ENCODE data around the gene OTOGL.
"Not testable (repeated sequence)": the region's sequence is repeated elsewhere in the genome, so short reads cannot be mapped to it uniquely, and the experiment has no call there.

Gene OTOGL

DNA sequence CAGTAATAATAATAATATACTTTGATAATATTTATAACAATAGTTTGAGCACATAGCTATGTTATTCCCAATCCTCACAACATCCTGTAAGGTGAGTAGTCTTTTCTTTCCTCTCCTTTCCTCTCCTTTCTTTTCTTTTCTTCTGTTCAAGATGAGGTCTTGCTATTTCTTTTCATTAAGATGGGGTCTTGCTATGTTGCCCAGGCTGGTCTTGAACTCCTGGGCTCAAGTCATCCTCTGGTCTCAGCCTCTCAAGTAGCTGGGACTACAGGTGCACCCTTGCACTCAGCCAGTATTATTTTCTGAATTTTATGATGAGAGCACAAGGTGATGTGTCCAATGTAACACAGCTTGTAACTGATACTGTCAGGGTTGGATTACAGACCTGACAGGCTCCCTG lies 134.6 kb downstream of the OTOGL start:
- no peak for DNase-seq

DNA sequence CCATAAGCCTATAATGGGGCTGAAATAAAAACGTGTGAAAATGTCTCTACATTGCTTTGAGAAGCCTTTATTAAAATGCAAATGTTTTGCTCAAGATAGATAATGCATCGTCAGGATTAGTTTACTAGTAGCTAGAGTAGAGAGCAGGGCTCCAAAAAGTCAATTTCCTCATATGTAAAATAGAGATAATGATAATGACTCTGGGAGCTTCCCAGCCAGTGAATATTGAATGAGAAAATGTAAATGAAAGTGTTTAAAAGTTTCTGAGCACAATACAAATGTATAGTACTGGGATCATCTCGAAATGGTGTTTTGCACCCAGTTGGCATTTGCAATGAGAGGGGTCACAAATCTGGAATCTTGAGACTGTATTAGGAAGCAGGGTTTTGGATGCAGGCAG lies 135.3 kb downstream of the OTOGL start:
- no peak for DNase-seq

- no peak for DNase-seq
These were observed 136.6 kb downstream of the OTOGL start for GRCh38 chr12:80235944-80236343.

GRCh38 chr12:80239867-80240266 lies 140.5 kb downstream of the OTOGL start:
- no peak for DNase-seq

- no peak for DNase-seq
These were observed 142.4 kb downstream of the OTOGL start for GRCh38 chr12:80241576-80242273.

DNA sequence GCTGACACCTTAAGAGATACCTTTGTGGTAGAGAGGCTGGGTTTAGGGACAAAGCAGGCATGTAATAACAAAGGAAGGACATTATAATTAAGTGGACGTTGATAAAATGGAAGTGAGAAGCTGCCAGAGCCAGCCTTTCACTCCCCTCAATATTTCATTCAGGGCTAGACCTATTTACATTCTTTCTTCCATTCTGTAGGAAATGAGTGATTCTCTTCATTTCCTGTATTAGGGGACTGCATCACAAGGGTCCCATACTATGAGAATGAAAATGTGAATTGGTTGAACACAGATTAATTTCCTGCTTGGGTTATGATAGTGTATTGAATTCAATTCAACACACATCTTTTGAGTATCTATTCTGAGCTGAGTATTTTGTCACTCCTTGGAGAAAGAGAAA lies 143.0 kb downstream of the OTOGL start:
- no peak for DNase-seq

DNA sequence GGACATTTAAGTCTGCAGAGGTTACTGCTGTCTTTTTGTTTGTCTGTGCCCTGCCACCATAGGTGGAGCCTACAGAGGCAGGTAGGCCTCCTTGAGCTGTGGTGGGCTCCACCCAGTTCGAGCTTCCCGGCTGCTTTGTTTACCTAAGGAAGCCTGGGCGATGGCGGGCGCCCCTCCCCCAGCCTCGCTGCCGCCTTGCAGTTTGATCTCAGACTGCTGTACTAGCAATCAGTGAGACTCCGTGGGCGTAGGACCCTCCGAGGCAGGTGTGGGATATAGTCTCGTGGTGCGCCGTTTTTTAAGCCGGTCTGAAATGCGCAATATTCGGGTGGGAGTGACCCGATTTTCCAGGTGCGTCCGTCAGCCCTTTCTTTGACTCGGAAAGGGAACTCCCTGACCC lies 150.2 kb downstream of the OTOGL start:
- not testable (repeated sequence) for DNase-seq

GRCh38 chr12:80257920-80258319 lies 158.6 kb downstream of the OTOGL start:
- no peak for DNase-seq

GRCh38 chr12:80260269-80260668 lies 160.9 kb downstream of the OTOGL start:
- DNase-seq = no peak

- DNase-seq = no peak
These were observed 162.1 kb downstream of the OTOGL start for GRCh38 chr12:80261403-80261802.

DNA sequence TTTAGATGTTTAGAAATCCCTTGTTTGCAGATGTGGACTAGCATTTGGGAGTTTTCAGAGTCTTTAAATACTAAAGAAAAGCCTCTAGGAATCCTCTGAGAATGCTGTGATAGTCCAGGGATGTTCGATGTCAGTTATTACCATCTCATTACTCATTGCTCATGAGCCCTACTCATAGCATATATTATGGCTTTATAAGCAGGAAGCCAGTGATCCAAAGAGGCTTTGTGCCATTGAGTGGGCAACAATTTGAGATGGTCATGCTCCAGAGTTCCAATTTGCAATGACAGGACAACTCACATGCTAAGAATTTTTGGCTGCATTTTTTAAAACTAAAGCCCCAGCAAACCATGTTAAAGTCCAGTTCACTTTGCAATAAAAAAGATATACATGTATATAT lies 163.0 kb downstream of the OTOGL start:
- DNase-seq = no peak

GRCh38 chr12:80262771-80263170 lies 163.4 kb downstream of the OTOGL start:
- no peak for DNase-seq

DNA sequence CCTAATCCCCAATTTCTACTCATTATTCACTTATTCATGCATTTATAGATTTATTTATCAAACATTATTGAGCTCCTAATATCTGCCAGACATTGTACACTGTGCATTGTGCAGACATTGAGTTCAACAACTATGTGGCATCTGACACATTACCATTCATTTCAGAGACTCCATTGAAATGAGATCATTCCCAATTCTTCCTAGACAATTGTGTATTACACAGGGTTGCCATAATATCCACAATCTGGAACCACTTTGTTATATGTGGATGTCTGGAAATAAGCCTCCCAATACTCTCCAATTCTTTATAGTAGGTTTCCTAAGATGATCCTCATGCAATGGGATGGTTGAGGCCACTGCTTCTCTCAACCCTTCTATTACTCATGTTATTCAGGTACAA lies 165.0 kb downstream of the OTOGL start:
- DNase-seq = no peak

- no peak for DNase-seq
These were observed 165.6 kb downstream of the OTOGL start for GRCh38 chr12:80264891-80265290.

GRCh38 chr12:80268924-80269749 lies 169.8 kb downstream of the OTOGL start:
- no peak for DNase-seq

DNA sequence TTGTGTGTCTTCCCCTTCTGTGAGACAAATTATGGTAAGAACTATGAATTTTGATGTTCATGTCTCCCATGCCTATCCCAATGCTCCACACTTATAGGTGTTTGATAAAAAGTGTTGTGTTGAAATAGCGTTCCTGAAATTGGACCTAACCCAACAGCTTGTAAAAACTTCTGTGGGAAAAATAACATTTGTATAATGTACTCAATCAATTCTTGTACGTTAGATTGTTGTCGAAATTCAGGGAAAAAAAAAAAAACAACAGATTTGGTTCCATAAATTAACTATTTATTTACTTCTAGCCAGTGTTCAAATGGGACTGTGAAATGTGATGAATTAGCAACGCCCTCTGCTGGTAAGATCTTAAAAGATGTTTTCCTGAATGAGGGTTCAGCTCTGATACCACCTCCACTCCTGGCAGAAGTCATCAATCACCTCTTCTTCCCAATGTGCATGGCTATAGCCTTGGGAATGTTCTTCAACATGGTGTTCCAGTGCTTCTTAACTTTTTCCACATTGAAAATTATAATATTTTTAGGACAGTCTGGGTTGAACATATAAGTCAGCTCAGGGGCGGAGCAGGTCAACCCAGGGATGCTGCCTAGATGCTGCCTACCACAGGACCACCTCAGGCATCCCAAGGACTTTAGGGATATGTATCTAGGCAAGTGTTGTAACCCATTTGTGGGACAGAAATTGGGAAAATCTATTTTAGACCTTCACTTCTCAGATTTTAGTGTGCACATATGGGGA lies 170.6 kb downstream of the OTOGL start:
- no peak for DNase-seq

DNA sequence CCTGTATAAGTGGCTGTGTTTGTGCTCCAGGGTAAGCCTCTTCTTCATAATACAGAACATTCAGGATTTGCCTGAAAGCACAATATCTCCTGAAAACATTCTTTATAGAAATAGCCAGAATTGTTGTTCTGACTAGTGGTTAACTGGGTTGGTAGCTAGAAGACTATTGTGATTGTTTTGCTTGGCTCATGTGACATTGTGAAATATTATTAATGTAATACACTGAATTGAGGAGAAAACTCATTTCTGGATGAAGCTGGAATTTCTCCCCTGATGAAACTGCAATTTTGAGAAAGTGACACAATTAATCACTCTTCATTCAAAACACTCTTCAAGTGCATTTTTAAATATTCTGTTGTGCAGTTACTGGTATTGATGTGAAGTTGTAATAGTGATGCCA lies 172.4 kb downstream of the OTOGL start:
- DNase-seq = no peak

GRCh38 chr12:80272387-80272915 lies 173.1 kb downstream of the OTOGL start:
- no peak for DNase-seq

DNA sequence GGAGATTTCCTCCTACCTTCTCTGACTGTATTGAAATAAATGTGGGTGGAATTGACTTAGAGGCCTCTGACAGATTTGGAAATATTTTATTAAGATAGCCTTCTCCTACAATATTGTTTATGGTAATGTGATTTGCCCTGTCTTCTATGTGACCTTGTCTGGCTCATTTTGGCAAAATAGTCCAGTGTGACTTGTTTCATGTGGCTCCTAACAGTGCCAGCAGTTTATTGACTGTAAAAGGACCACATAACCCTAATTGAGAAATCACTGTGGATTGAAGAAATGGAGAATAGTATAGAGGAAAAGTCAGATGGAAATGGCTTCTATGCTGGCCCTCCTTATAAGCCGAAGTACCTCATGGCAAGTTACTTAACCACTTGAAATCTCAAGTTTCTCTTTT lies 173.8 kb downstream of the OTOGL start:
- DNase-seq = no peak

DNA sequence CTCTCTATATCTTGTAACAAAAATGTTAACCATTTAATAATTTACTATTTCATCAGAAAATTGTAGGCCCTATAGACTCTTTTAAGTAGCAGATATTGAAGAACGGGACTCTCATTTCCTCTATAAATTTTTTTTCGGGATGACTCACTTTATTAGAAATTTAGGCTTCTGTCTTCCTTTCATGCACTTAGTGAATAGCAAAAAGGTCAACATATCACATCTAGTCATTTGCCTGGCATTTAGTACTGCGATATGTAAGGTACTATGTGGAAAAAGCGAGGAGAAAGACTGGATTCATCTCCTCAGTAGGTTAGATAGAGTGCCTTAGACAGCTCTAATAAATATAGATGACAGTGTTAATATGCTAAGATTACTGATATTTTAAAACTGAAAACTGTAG lies 178.4 kb downstream of the OTOGL start:
- no peak for DNase-seq

GRCh38 chr12:80282226-80282625 lies 182.9 kb downstream of the OTOGL start:
- no peak for DNase-seq

- no peak for DNase-seq
These were observed 183.4 kb downstream of the OTOGL start for GRCh38 chr12:80282761-80283160.

DNA sequence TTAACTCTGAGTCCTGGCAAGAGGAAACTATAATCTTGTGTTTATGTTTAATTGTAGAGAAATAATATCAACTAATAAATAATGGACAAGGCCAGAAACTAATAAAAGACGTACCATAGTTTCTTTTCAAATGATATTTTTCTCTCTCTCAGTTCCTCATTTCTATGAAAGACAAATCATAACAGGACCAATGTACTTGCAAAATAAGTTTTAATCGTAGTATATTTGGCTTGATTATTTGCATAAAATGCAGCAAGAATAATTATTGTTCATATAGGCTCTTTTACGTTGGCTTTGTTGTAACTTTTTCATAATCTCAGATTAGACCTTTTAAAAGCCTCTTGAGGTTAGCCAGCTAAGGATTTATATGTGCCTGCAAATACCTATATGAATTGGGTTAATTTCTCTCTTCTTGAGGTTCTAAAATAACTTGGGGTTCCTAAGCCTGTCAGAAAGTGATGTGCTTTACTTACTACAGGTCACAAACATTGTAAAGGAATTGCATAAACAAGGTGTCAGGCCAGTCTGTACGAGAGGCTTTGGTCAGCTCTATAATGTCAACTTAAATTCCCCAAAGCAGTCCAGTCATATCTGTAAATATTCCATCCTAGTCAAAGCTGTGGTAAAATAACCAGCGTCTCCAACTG lies 191.9 kb downstream of the OTOGL start:
- no peak for DNase-seq
